Trophoblast cell (in vitro differentiated cells and primary cell): Measurements from ENCODE around the gene FASN.

Source experiments
- DNase-seq, 2 donors: peaks; one replicate each; pipeline ENCODE4 v3.0.0-alpha.2; 2016
- H2AFZ ChIP-seq: 2 replicates; pipeline ENCODE4 v1.6.1; 2013; ENCODE audit warnings: low read length, moderate library complexity, mild to moderate bottlenecking; ENCODE audit not compliant: insufficient read depth, poor library complexity
- H2AK5ac ChIP-seq: 2 replicates; pipeline ENCODE4 v1.6.1; 2013; ENCODE audit warnings: mild to moderate bottlenecking, low read length
- H2BK120ac ChIP-seq: 2 replicates; pipeline ENCODE4 v1.6.1; 2013; ENCODE audit warnings: low read length, mild to moderate bottlenecking, moderate library complexity; ENCODE audit not compliant: insufficient read depth, poor library complexity
- H2BK12ac ChIP-seq: 2 replicates; pipeline ENCODE4 v1.6.1; 2013; ENCODE audit warnings: mild to moderate bottlenecking, low read length, moderate library complexity
- H2BK5ac ChIP-seq: 2 replicates; pipeline ENCODE4 v1.6.1; 2013; ENCODE audit warnings: low read length, low read depth, moderate library complexity, mild to moderate bottlenecking; ENCODE audit not compliant: poor library complexity
- H3K14ac ChIP-seq: 2 replicates; pipeline ENCODE4 v1.6.1; 2013; ENCODE audit warnings: mild to moderate bottlenecking, low read length
- H3K18ac ChIP-seq: 2 replicates; pipeline ENCODE4 v1.6.1; 2013; ENCODE audit warnings: mild to moderate bottlenecking, low read length
- H3K23ac ChIP-seq: 2 replicates; pipeline ENCODE4 v1.6.1; 2013; ENCODE audit warnings: low read length
- H3K27ac ChIP-seq: 2 replicates; pipeline ENCODE4 v1.5.1; 2013; ENCODE audit warnings: low read depth, mild to moderate bottlenecking, inconsistent platforms, low read length, moderate library complexity
- H3K27me3 ChIP-seq: 2 replicates; pipeline ENCODE4 v1.6.1; 2013; ENCODE audit warnings: inconsistent platforms, mild to moderate bottlenecking, low read length, moderate library complexity; ENCODE audit not compliant: insufficient read depth
- H3K36me3 ChIP-seq, 2 experiments: 1 replicate in 1 of 2; 2 replicates in 1 of 2; pipeline ENCODE4 v1.6.1; 2013; ENCODE audit warnings: low read length in 2 of 2, mild to moderate bottlenecking in 2 of 2, moderate library complexity in 1 of 2; ENCODE audit not compliant: insufficient read depth in 2 of 2, control insufficient read depth in 1 of 2
- H3K4ac ChIP-seq: 2 replicates; pipeline ENCODE4 v1.6.1; 2013; ENCODE audit warnings: low read depth, mild to moderate bottlenecking, low read length, moderate library complexity
- H3K4me1 ChIP-seq, 2 experiments: 1 replicate in 1 of 2; 2 replicates in 1 of 2; pipeline ENCODE4 v1.6.1; 2013; ENCODE audit warnings: low read length in 2 of 2, mild to moderate bottlenecking in 2 of 2, moderate library complexity in 1 of 2; ENCODE audit not compliant: insufficient read depth in 2 of 2, control insufficient read depth in 1 of 2
- H3K4me2 ChIP-seq: 2 replicates; pipeline ENCODE4 v1.6.1; 2013; ENCODE audit warnings: inconsistent platforms, mild to moderate bottlenecking, low read length, moderate library complexity
- H3K4me3 ChIP-seq: 2 replicates; pipeline ENCODE4 v1.5.1; 2013; ENCODE audit warnings: mild to moderate bottlenecking, low read depth, low read length, inconsistent platforms
- H3K79me1 ChIP-seq: one replicate; pipeline ENCODE4 v1.6.1; 2013; ENCODE audit warnings: low read length
- H3K79me2 ChIP-seq: 2 replicates; pipeline ENCODE4 v1.6.1; 2013; ENCODE audit warnings: low read length, mild to moderate bottlenecking; ENCODE audit not compliant: control insufficient read depth, insufficient read depth, poor library complexity
- H3K9ac ChIP-seq: 2 replicates; pipeline ENCODE4 v1.6.1; 2013; ENCODE audit warnings: mild to moderate bottlenecking, low read length
- H3K9me3 ChIP-seq: 2 replicates; pipeline ENCODE4 v1.6.1; 2013; ENCODE audit warnings: low read depth, mild to moderate bottlenecking, control low read depth, inconsistent platforms, low read length; ENCODE audit not compliant: insufficient read depth
- H4K12ac ChIP-seq: 2 replicates; pipeline ENCODE4 v1.6.1; 2013; ENCODE audit warnings: low read depth, mild to moderate bottlenecking, low read length, moderate library complexity
- H4K8ac ChIP-seq: 2 replicates; pipeline ENCODE4 v1.6.1; 2013; ENCODE audit warnings: low read depth, mild to moderate bottlenecking, low read length, moderate library complexity
- H4K91ac ChIP-seq: one replicate; pipeline ENCODE4 v1.6.1; 2013; ENCODE audit warnings: low read depth, mild to moderate bottlenecking, low read length, moderate library complexity
- WGBS: extraction: QIAGEN DNeasy Blood & Tissue Kit; methylation state at CpG from one replicate; pipeline ENCODE4 v1.1.7; 2013; ENCODE audit warnings: missing lambda C conversion rate; ENCODE audit not compliant: insufficient read length, insufficient coverage; ENCODE audit errors: extremely low coverage; 5-methylcytosine and 5-hydroxymethylcytosine counted together

Gene FASN

DNA sequence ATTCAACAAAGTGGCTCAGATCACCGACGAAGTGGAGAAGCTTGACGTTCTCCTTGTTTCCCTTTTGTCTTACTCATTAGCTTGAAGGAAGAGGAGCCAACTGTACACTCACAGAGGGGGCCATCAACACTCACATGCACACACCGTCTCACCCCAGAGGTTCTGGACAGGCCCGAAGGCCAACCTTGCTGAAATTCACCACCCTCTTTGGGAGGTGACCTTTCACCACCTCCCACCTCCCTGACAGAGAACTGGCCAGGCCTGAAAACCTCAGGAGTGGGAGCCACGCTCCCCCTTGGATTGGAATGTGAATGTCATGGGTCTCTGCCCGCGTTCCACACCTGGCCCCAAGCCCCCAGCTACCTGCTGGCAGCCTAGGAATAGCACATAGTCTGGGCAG lies 62.5 kb downstream of the FASN start:
- H3K4me3 ChIP-seq, result no peak overlapping the region

GRCh38 chr17:82034371-82035011 lies 63.5 kb downstream of the FASN start:
- H3K36me3 ChIP-seq, result peaks cover 6 to 8% of the 10 kb centered on the region in 2 experiments
- no peak overlapping the region for H3K27ac ChIP-seq
- no peak overlapping the region for H2AFZ ChIP-seq
- H2AK5ac ChIP-seq, result no peak overlapping the region
- H4K8ac ChIP-seq, result no peak overlapping the region
- H3K79me2 ChIP-seq, result peaks cover 5% of the 10 kb centered on the region
- no peak overlapping the region for H2BK12ac ChIP-seq
- peaks cover 9% of the 10 kb centered on the region for H3K79me1 ChIP-seq
- H3K4me2 ChIP-seq, result no peak overlapping the region
- H4K91ac ChIP-seq, result no peak overlapping the region
- H3K4ac ChIP-seq, result no peak overlapping the region
- H3K18ac ChIP-seq, result no peak overlapping the region
- no CpG with 5 or more reads among the region's 23 CpGs for WGBS
- no peak overlapping the region for H3K14ac ChIP-seq
- H2BK120ac ChIP-seq, result no peak overlapping the region
- H3K9me3 ChIP-seq, result peaks cover 1% of the 10 kb centered on the region
- no peak for DNase-seq
- H3K9ac ChIP-seq, result no peak overlapping the region
- H2BK5ac ChIP-seq, result no peak overlapping the region
- no peak overlapping the region for H3K23ac ChIP-seq
- no peaks in the 10 kb centered on the region for H3K27me3 ChIP-seq
- no peak overlapping the region for H4K12ac ChIP-seq
- H3K4me3 ChIP-seq, result no peak overlapping the region
- peaks cover 5 to 13% of the 10 kb centered on the region in 2 experiments for H3K4me1 ChIP-seq

More for the DNA sequence above, 62.5 kb downstream of the FASN start:
- H3K4me1 ChIP-seq, result peaks cover 5 to 13% of the 10 kb centered on the region in 2 experiments
- H4K12ac ChIP-seq, result no peak overlapping the region
- no CpG with 5 or more reads among the region's 8 CpGs for WGBS
- DNase-seq, result no peak
- H3K23ac ChIP-seq, result no peak overlapping the region
- H2BK5ac ChIP-seq, result no peak overlapping the region
- H3K79me1 ChIP-seq, result peaks cover 9% of the 10 kb centered on the region
- no peak overlapping the region for H2BK12ac ChIP-seq
- H2AK5ac ChIP-seq, result no peak overlapping the region
- H3K9me3 ChIP-seq, result no peaks in the 10 kb centered on the region
- H3K4ac ChIP-seq, result no peak overlapping the region
- peaks cover 5% of the 10 kb centered on the region for H3K79me2 ChIP-seq
- H4K8ac ChIP-seq, result no peak overlapping the region
- H3K14ac ChIP-seq, result no peak overlapping the region
- no peaks in the 10 kb centered on the region for H3K27me3 ChIP-seq
- no peak overlapping the region for H3K27ac ChIP-seq
- no peak overlapping the region for H4K91ac ChIP-seq
- peaks cover 6 to 8% of the 10 kb centered on the region in 2 experiments for H3K36me3 ChIP-seq
- H3K18ac ChIP-seq, result no peak overlapping the region
- no peak overlapping the region for H2BK120ac ChIP-seq
- H2AFZ ChIP-seq, result no peak overlapping the region
- H3K9ac ChIP-seq, result no peak overlapping the region
- H3K4me2 ChIP-seq, result no peak overlapping the region

- no peak overlapping the region for H3K4me2 ChIP-seq
- no peak overlapping the region for H4K12ac ChIP-seq
- H3K23ac ChIP-seq, result no peak overlapping the region
- H2BK5ac ChIP-seq, result no peak overlapping the region
- H4K91ac ChIP-seq, result no peak overlapping the region
- H3K4ac ChIP-seq, result no peak overlapping the region
- no peak overlapping the region for H2AK5ac ChIP-seq
- H3K4me3 ChIP-seq, result no peak overlapping the region
- peaks cover 1% of the 10 kb centered on the region for H3K9me3 ChIP-seq
- H2BK12ac ChIP-seq, result no peak overlapping the region
- H3K9ac ChIP-seq, result no peak overlapping the region
- no peak overlapping the region for H2AFZ ChIP-seq
- peaks cover 8 to 9% of the 10 kb centered on the region in 2 experiments for H3K36me3 ChIP-seq
- no peak overlapping the region for H2BK120ac ChIP-seq
- no peak overlapping the region for H4K8ac ChIP-seq
- H3K27ac ChIP-seq, result no peak overlapping the region
- H3K4me1 ChIP-seq, result peaks cover 5 to 13% of the 10 kb centered on the region in 2 experiments
- WGBS, result no CpG with 5 or more reads among the region's 38 CpGs
- H3K79me1 ChIP-seq, result peaks cover 9% of the 10 kb centered on the region
- peaks cover 5% of the 10 kb centered on the region for H3K79me2 ChIP-seq
- DNase-seq, result no peak
- no peak overlapping the region for H3K18ac ChIP-seq
- no peak overlapping the region for H3K14ac ChIP-seq
- H3K27me3 ChIP-seq, result no peaks in the 10 kb centered on the region
These were observed 64.5 kb downstream of the FASN start for GRCh38 chr17:82033359-82034085.

- peak in 1 of 2 donors; percentile 72 for DNase-seq
- Histone ChIP-seq H3K36me3 (peaks cover 8 to 16% of the 10 kb centered on the region in 2 experiments), H3K79me1 (peaks cover 9% of the 10 kb centered on the region), H2BK120ac (no peak overlapping the region), H2AK5ac (no peak overlapping the region), H3K23ac (no peak overlapping the region), H3K4me2 (peak overlapping the region; percentile 62), H3K14ac (peak overlapping the region; percentile 33), H3K4me3 (peak overlapping the region; percentile 20), H3K4me1 (peaks cover 5 to 13% of the 10 kb centered on the region in 2 experiments), H4K91ac (peak overlapping the region; percentile 60), H2BK12ac (no peak overlapping the region), H4K8ac (peak overlapping the region; percentile 7), H4K12ac (no peak overlapping the region), H2AFZ (peak overlapping the region; percentile 6), H3K27me3 (no peaks in the 10 kb centered on the region), H3K18ac (peak overlapping the region; percentile 23), H3K9me3 (peaks cover 3% of the 10 kb centered on the region), H2BK5ac (no peak overlapping the region), H3K9ac (no peak overlapping the region), H3K27ac (no peak overlapping the region), H3K4ac (no peak overlapping the region), H3K79me2 (peaks cover 5% of the 10 kb centered on the region)
- no CpG with 5 or more reads among the region's 59 CpGs for WGBS
These were observed 66.0 kb downstream of the FASN start for GRCh38 chr17:82031885-82032627.
